Activated gamma-delta T cell treated with anti-CD3 and anti-CD28 coated beads, Interleukin-2, amount 50 U/mL, for 16 hours (primary cell): ENCODE data around the gene PLPP7.
"Not testable (repeated sequence)": the region's sequence is repeated elsewhere in the genome, so short reads cannot be mapped to it uniquely, and the experiment has no call there.

Experiments used
- DNase-seq: peaks from one replicate; pipeline ENCODE4 v3.0.0-alpha.2; 2020; ENCODE audit warnings: low read depth

The PLPP7 gene

GRCh38 chr9:131330814-131331600 lies 41.5 kb downstream of the PLPP7 start:
- DNase-seq: no peak

DNA sequence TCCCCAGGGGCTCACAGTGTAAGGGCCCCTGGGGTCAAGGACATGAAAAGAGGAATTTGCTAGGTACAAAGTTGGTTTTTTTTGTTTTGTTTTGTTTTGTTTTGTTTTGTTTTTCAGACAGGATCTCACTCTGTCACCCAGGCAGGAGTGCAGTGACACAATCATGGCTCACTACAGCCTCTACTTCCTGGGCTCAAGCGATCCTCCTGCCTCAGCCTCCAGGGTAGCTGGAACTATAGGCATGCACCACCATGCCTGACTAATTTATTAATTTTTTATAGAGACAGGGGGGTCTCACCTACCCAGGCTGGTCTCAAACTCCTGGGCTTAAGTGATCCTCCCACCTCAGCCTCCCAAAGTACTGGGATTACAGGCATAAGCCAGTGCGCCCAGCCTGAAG lies 42.5 kb downstream of the PLPP7 start:
- not testable (repeated sequence) for DNase-seq

GRCh38 chr9:131333771-131334628 lies 44.5 kb downstream of the PLPP7 start:
- no peak for DNase-seq

DNA sequence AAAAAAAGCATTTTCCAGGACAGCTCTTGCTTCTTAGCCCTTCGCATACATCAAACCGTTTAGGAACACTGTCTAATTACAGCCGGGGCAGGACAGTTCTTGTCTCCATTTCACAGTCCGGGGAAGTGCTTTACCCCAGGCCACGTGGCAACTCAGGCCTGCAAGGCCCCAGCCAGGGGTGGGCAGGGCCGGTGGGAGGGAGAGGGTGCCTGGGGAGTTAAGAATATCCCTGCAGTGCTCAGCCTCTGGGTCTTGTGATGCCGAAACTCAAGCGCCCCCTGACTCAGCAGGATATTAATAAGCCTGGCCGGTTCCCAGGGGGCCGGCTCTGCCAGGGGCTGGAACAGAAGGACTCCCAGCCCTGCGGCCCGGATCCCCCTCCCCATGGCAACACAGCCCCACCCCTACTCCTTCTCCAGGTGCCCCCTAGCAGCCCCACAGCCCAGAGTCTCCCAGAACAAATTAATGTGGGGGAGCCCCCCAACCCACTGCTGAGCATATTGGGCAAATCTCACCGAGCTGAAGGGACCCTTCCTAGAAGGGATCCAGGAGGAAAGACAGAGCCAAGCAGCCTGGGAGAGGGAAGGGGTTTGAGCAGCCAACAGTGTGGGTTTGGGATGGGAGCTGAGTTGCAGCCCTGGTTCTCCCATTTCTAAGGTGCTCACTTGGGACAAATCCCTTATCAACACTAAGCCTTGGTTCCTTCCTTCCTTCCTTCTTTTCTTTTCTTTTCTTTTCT lies 45.3 kb downstream of the PLPP7 start:
- DNase-seq: no peak

- no peak for DNase-seq
Observed at GRCh38 chr9:131335368-131335755, 45.8 kb downstream of the PLPP7 start.

GRCh38 chr9:131337131-131337848 lies 47.8 kb downstream of the PLPP7 start:
- DNase-seq: no peak

DNA sequence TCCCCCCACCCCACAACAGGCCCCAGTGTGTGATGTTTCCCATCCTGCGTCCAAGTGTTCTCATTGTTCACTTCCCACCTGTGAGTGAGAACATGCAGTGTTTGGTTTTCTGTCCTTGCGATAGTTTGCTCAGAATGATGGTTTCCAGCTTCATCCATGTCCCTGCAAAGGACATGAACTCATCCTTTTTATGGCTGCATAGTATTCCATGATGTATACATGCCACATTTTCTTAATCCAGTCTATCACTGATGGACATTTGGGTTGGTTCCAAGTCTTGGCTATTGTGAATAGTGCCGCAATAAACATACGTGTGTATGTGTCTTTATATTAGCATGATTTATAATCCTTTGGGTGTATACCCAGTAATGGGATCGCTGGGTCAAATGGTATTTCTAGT lies 49.7 kb downstream of the PLPP7 start:
- not testable (repeated sequence) for DNase-seq

GRCh38 chr9:131344931-131345535 lies 55.5 kb downstream of the PLPP7 start:
- not testable (repeated sequence) for DNase-seq

DNA sequence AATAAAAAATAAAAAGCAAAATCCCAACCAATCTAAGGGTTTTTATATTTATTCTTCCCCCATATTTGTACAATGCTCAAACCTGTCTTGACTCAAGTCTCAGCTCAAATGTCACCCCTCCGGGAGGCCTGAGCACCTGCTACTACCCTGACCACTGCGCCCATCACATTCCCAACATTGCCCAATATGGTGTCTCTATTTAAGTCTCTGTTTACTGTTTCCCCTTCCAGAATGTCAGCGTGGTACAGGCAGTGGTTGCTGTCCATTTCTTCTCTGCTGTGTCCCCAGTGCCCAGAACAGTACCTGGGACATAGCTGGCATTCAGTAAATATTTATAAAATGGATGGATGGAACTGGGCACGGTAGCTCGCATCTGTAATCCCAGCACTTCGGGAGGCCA lies 57.0 kb downstream of the PLPP7 start:
- DNase-seq: no peak

DNA sequence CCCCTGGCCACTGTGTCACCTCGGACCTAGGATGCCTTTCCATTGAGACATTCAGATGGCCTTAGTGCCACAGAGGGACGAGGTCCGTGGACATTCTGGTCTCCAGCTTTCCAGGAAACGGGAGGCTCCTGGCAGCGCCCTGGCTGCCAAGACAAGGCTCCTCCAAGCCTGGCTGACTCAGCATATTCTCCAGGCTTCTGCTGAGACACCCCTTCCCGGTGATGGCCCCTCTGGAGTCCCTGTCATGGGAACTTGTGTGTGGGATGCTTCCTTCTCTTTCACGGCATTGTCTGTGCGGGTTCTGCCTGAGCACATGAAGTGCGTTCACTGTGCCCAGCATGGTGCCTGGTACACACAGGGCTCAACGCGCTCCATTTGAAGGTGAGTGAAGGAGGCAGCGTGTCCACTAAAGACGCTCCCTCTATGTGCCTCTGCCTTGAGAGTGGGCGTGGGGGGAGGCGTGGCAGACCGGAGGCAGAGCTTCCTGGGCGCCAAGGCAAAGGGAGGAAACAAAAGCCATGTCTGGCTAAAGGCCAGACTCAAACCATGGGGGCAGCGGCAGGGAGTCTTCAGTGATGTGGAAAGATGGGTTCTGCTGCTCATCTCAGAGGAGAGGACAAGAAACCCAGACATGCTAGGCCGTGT lies 58.0 kb downstream of the PLPP7 start:
- no peak for DNase-seq

DNA sequence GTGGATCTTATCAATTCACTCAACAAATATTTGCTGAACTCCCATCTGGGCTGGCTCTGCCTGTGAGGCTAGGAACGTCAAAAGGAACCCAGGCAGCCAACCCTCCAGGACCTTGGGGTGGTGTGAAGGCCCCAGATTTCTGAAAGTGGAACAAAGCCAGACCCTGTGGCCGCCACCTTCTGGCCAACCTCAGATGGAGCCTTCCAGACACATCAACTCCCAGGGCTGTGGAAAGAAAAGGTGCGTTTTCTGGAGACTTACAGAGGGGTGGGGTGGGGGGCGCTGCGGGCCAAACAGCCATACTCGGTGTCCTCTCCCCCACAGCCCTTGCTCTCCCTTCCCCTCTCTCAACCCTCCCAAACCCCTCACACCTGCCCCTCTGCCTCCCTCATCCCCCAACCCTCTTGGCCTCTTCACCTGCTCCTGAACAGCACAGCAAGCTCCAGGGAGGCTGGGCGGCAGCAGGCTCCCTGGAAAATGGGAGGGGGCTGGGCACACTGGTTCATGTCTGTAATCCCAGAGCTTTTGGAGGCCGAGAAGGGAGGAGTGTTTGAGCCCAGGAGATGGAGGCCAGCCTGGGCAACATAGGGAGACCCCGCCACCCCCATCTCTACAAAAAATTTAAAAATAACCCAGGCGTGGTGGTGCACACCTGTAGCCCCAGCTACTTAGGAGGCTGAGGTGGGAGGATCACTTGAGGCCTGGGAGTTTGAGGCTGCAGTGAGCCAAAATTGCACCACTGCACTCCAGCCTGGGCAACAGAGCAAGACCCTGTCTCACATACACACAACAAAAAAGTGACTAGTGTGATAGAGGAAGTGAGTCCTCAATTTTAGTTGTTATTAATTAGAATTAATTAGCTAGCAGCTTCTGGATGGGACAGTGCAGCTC lies 59.4 kb downstream of the PLPP7 start:
- DNase-seq: no peak

GRCh38 chr9:131349522-131349880 lies 60.0 kb downstream of the PLPP7 start:
- no peak for DNase-seq

GRCh38 chr9:131349881-131350563 lies 60.5 kb downstream of the PLPP7 start:
- peak; percentile 80 for DNase-seq

DNA sequence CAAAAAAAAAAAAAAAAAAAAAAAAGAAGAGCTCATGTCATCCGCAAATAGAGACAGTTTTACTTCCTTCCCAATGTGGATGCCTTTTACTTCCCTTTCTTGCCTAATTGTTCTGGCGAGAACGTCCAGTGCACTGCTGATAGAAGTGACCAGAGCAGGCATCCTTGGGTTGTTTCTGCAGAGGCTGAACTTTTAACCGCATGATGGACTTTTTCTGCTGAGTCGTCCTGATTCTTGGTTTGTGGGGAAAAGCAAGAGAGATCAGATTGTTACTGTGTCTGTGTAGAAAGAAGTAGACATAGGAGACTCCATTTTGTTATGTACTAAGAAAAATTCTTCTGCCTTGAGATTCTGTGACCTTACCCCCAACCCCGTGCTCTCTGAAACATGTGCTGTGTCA lies 67.0 kb downstream of the PLPP7 start:
- not testable (repeated sequence) for DNase-seq

GRCh38 chr9:131358556-131358955 lies 69.0 kb downstream of the PLPP7 start:
- no peak for DNase-seq
